Effector CD8-positive, alpha-beta T cell (primary cell): ENCODE data around the gene MED19.
A peak's percentile ranks its signal among the peaks of the same experiment; 100 is the strongest.
"Not testable (repeated sequence)": the region's sequence is repeated elsewhere in the genome, so short reads cannot be mapped to it uniquely, and the experiment has no call there.

Experiments
- DNase-seq: peaks from one replicate; lab custom pipeline; 2025; lab: John Stamatoyannopoulos, UW
- total RNA-seq, 4 experiments: gene quantifications; one replicate each; lab custom pipeline; 2026; lab: John Stamatoyannopoulos, UW

The MED19 gene
- total RNA-seq: 15.9 to 29.0 (median 17.8) reads per million in 4 experiments

GRCh38 chr11:57711414-57712255 is at the start of gene MED19:
MED19 (minus strand) TSS chr11:57712215; CDS start chr11:57712179, 36 bp downstream.
- DNase-seq: peak; percentile 67

DNA sequence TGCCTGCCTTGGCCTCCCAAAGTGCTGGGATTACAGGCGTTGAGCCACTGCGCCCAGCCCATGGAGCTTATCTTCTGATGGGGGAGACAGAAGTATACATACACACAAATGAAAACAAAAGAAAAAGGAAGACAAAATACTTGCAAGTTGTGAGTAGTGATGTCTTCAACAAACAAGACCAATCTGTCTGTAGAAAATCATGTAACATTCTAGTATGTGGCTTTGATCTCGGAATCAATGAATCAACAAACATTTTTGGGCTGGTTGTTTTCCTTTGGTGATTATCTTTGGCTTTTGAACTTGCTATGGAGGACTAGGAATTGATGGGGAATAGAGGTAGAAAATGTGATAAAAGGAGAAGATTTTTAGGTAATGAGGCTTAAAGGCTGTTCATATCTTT is 46.2 kb upstream of the MED19 start:
- no peak for DNase-seq

GRCh38 chr11:57752954-57753353 is 40.9 kb upstream of the MED19 start:
- DNase-seq: no peak

DNA sequence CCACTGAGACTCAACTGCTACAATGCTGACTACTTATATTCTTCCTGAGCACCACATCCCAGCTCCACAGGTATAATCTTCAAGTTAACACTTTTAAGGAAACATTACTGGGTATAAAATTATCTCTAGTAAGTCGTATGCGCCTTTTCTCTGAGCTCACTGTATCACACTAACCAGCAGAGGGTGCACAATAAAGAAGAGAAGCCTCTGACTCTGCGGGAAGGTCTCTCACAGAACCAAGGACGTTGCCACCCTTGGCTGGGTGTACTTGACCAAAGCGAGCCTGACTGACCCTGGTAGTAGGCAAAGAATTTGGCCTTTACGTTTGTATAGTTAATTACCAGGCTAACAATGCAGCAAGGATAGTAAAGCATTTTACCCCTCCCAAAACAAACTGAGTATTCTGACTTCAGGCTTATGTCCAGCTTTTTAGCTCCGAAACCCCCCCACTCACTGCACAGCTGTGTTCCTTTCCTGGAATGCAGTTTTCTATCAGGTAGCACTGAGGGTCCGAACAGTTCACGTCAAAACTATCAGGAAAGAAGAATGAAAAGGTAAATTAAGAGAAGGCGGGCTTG is 39.8 kb upstream of the MED19 start, which contains the start of gene BTBD18:
BTBD18 (minus strand) TSS at position 144 of the 578 bp plus-strand sequence. CDS start 631 bp downstream, outside the sequence.
- no peak for DNase-seq

- DNase-seq: no peak
Observed at GRCh38 chr11:57751176-57751575, 39.2 kb upstream of the MED19 start.

GRCh38 chr11:57746920-57747319 is 34.9 kb upstream of the MED19 start:
- DNase-seq: no peak

- DNase-seq: no peak
Observed at GRCh38 chr11:57745206-57745605, 33.2 kb upstream of the MED19 start.

GRCh38 chr11:57744357-57744756 is 32.3 kb upstream of the MED19 start:
- no peak for DNase-seq

DNA sequence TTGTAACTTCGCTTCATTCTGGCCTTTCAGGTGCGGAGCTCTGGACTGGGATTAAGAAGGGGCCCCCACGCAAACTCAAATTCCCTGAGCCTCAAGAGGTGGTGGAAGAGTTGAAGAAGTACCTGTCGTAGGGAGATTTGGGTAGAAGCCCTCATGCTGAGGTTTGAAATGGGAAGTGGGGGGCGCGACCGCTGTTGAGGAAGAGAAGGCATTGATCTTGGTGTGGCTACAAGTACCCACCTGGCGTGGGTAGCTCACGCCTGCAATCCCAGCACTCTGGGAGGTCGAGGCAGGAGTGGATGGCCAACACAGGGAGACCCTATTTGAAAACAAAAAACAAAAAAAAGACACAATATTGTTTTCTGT is 30.1 kb upstream of the MED19 start:
- no peak for DNase-seq

GRCh38 chr11:57741132-57742086 is 29.4 kb upstream of the MED19 start, which contains the start of gene SELENOH:
SELENOH (plus strand) TSS chr11:57741491; CDS start chr11:57741596, 105 bp downstream.
- peak; percentile 84 for DNase-seq

DNA sequence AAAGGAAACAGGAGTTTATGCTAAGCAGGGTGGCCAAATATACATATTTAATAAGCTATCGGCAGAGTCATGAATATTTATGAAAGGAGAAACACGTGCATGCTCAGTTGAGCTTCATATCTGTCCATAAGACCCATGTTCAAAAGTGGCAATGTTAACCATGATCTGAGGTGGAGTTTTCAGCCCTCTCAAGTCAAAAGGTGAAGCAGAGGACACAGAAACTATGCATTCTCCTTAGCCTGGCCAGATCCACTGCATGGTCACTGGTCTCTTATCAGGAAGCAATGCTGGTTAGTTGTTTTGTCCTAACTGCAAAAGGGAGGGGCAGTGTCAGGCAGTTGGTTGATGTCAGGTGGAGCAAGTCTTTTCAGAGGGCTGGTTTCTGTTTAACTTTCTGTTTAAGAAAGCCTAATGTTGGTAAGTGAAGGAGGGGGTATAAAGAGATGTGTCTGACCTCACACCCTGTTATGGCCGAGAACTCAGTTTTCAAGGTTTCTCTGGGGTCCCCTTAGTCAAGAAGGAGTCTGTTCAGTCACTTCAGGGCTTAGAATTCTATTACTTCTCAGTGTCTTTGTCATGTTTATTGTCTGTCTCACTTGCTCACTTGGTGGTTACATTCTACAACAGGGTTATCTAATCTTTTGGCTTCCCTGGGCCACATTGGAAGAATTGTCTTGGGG is 23.7 kb upstream of the MED19 start:
- no peak for DNase-seq

- DNase-seq: no peak
Observed at GRCh38 chr11:57732661-57733060, 20.6 kb upstream of the MED19 start.

GRCh38 chr11:57729479-57729878 is 17.5 kb upstream of the MED19 start:
- DNase-seq: no peak

DNA sequence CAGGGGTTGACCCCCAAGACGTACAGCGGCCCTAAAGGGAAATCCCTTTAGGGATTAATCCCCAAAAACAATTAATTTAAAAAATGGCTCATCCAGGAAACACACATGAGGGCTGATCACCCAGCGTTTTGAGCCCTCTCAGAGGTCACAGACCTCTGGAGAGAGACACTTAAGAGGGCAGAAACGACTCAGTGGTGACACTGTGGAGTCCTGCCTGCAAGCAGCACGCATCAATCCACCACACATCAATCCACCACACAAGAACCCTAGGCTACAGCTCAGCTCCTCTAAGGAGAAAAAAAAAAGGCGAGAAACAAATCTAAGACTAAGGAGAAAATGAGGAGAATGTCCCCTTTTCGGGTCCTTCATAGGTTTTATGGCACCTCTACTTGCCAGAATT is 16.8 kb upstream of the MED19 start:
- DNase-seq: no peak

GRCh38 chr11:57727185-57727584 is 15.2 kb upstream of the MED19 start:
- DNase-seq: no peak

- DNase-seq: not testable (repeated sequence)
Observed at GRCh38 chr11:57716726-57717125, 4.7 kb upstream of the MED19 start.

- DNase-seq: no peak
Observed at GRCh38 chr11:57713835-57714234, 1.8 kb upstream of the MED19 start.

- DNase-seq: peak; percentile 82
Observed at GRCh38 chr11:57712256-57713150, 488 bp upstream of the MED19 start, which contains the start of gene TMX2. TMX2 (plus strand) TSS chr11:57712593; CDS start chr11:57712619, 26 bp downstream.

DNA sequence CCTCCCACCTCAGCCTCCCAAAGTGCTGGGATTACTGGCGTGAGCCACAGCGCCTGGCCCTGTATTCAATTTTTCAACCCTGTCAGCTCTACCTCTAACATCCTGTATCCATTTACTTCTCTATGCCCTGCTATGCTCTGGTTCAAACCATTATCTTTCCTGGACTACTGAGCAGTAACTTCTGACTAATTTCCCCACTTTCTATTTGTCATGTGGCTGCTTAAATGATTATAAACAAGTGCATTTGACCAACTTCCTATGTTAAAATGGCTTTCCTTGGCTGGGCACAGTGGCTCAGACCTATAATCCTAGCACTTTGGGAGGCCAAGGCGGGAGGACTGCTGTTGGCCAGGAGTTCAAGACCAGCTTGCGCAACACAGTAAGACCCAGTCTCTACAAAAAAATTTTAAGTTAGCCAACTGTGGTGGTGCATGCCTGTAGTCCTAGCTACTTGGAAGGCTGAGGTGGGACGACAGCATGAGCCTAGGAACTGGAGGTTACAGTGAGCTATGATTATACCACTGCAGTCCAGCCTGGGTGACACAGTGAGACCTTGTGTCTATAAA is 2.1 kb downstream of the MED19 start:
- DNase-seq: no peak

GRCh38 chr11:57705432-57705831 is 6.6 kb downstream of the MED19 start:
- DNase-seq: not testable (repeated sequence)
